Subcutaneous abdominal adipose tissue (tissue), 5 donors: ENCODE results near the gene GPX2.

Experiments
- H3K27ac ChIP-seq: one replicate; pipeline ENCODE4 v1.7.0; 2013; ENCODE audit warnings: low read depth, mild to moderate bottlenecking, inconsistent platforms, low read length, moderate library complexity
- H3K27me3 ChIP-seq, 5 donors: one replicate each; pipeline ENCODE4 v1.7.0; 2013; ENCODE audit warnings: low read length in 5 of 5, inconsistent platforms in 1 of 5; ENCODE audit not compliant: control insufficient read depth in 5 of 5, insufficient read depth in 4 of 5
- H3K36me3 ChIP-seq, 5 donors: one replicate each; pipeline ENCODE4 v1.7.0; 2013; ENCODE audit warnings: low read length in 5 of 5; ENCODE audit not compliant: control insufficient read depth in 5 of 5, insufficient read depth in 5 of 5
- H3K4me1 ChIP-seq, 5 donors: one replicate each; pipeline ENCODE4 v1.7.0; 2013; ENCODE audit warnings: low read length in 5 of 5, mild to moderate bottlenecking in 3 of 5, moderate library complexity in 1 of 5; ENCODE audit not compliant: control insufficient read depth in 5 of 5, insufficient read depth in 5 of 5
- H3K4me3 ChIP-seq, 5 donors: one replicate each; pipeline ENCODE4 v1.7.0; 2013; ENCODE audit warnings: low read length in 5 of 5, low read depth in 1 of 5
- H3K9ac ChIP-seq, 5 donors: one replicate each; pipeline ENCODE4 v1.7.0; 2013; ENCODE audit warnings: low read length in 5 of 5, mild to moderate bottlenecking in 4 of 5, moderate library complexity in 3 of 5
- H3K9me3 ChIP-seq, 5 donors: one replicate each; pipeline ENCODE4 v1.7.0; 2013; ENCODE audit warnings: low read length in 5 of 5; ENCODE audit not compliant: control insufficient read depth in 5 of 5
- donor health status: healthy.
- donor health status: healthy.
- donor health status: healthy.
- donor health status: healthy.
- donor health status: healthy.

The GPX2 gene

GRCh38 chr14:64932231-64932630, 10.3 kb downstream of the GPX2 start:
- Histone ChIP-seq H3K9ac (no peak overlapping the region), H3K9me3 (no peaks in the 10 kb centered on the region), H3K27me3 (no peaks in the 10 kb centered on the region), H3K27ac (no peak overlapping the region), H3K36me3 (peaks cover 30 to 58% (median 42%) of the 10 kb centered on the region in 5 donors), H3K4me3 (no peak overlapping the region), H3K4me1 (peaks cover 0 to 3% (median 0%) of the 10 kb centered on the region in 5 donors)

GRCh38 chr14:64931123-64931522, 11.4 kb downstream of the GPX2 start:
- peaks cover 41 to 68% (median 53%) of the 10 kb centered on the region in 5 donors for H3K36me3 ChIP-seq
- H3K9me3 ChIP-seq = no peaks in the 10 kb centered on the region
- no peak overlapping the region for H3K4me3 ChIP-seq
- no peak overlapping the region for H3K9ac ChIP-seq
- no peaks in the 10 kb centered on the region for H3K4me1 ChIP-seq
- no peaks in the 10 kb centered on the region for H3K27me3 ChIP-seq
- H3K27ac ChIP-seq = no peak overlapping the region

- Histone ChIP-seq H3K27ac (no peak overlapping the region), H3K27me3 (no peaks in the 10 kb centered on the region)
These were observed 12.3 kb downstream of the GPX2 start for GRCh38 chr14:64930085-64930843.

GRCh38 chr14:64929014-64929359, 13.6 kb downstream of the GPX2 start:
- H3K4me1 ChIP-seq = no peaks in the 10 kb centered on the region

More at GRCh38 chr14:64930085-64930843, 12.3 kb downstream of the GPX2 start:
- H3K9ac ChIP-seq = peak overlapping the region in 1 of 5 donors; percentile 34
- peaks cover 43 to 74% (median 49%) of the 10 kb centered on the region in 5 donors for H3K36me3 ChIP-seq
- H3K4me3 ChIP-seq = no peak overlapping the region
- H3K9me3 ChIP-seq = no peaks in the 10 kb centered on the region
- H3K4me1 ChIP-seq = no peaks in the 10 kb centered on the region

GRCh38 chr14:64928239-64929013, 14.1 kb downstream of the GPX2 start:
- Histone ChIP-seq H3K9ac (no peak overlapping the region), H3K27ac (no peak overlapping the region), H3K36me3 (peaks cover 48 to 80% (median 60%) of the 10 kb centered on the region in 5 donors), H3K9me3 (no peaks in the 10 kb centered on the region), H3K4me1 (no peaks in the 10 kb centered on the region), H3K27me3 (no peaks in the 10 kb centered on the region), H3K4me3 (no peak overlapping the region)

More at GRCh38 chr14:64929014-64929359, 13.6 kb downstream of the GPX2 start:
- Histone ChIP-seq H3K4me3 (no peak overlapping the region), H3K27ac (no peak overlapping the region), H3K9ac (no peak overlapping the region), H3K36me3 (peaks cover 51 to 81% (median 60%) of the 10 kb centered on the region in 5 donors), H3K9me3 (no peaks in the 10 kb centered on the region), H3K27me3 (no peaks in the 10 kb centered on the region)

GRCh38 chr14:64927031-64927430, 15.5 kb downstream of the GPX2 start:
- Histone ChIP-seq H3K4me1 (no peaks in the 10 kb centered on the region), H3K9me3 (no peaks in the 10 kb centered on the region), H3K36me3 (peaks cover 41 to 66% (median 46%) of the 10 kb centered on the region in 5 donors), H3K9ac (no peak overlapping the region), H3K27me3 (no peaks in the 10 kb centered on the region), H3K27ac (no peak overlapping the region), H3K4me3 (no peak overlapping the region)

GRCh38 chr14:64926398-64926995, 16.0 kb downstream of the GPX2 start:
- Histone ChIP-seq H3K4me3 (no peak overlapping the region), H3K9ac (no peak overlapping the region), H3K36me3 (peaks cover 38 to 62% (median 45%) of the 10 kb centered on the region in 5 donors), H3K27ac (no peak overlapping the region), H3K4me1 (peaks cover 0 to 3% (median 0%) of the 10 kb centered on the region in 5 donors), H3K27me3 (no peaks in the 10 kb centered on the region), H3K9me3 (no peaks in the 10 kb centered on the region)

- Histone ChIP-seq H3K27ac (no peak overlapping the region), H3K9ac (no peak overlapping the region), H3K27me3 (no peaks in the 10 kb centered on the region), H3K36me3 (peaks cover 26 to 34% (median 30%) of the 10 kb centered on the region in 5 donors), H3K4me1 (peaks cover 0 to 26% (median 5%) of the 10 kb centered on the region in 5 donors), H3K4me3 (no peak overlapping the region), H3K9me3 (no peaks in the 10 kb centered on the region)
These were observed 19.5 kb downstream of the GPX2 start for GRCh38 chr14:64923015-64923414.

GRCh38 chr14:64920465-64920864, 22.1 kb downstream of the GPX2 start:
- peaks cover 8 to 17% (median 14%) of the 10 kb centered on the region in 5 donors for H3K36me3 ChIP-seq
- no peaks in the 10 kb centered on the region for H3K27me3 ChIP-seq
- no peaks in the 10 kb centered on the region for H3K9me3 ChIP-seq
- H3K4me1 ChIP-seq = peaks cover 0 to 31% (median 15%) of the 10 kb centered on the region in 5 donors
- peak overlapping the region in 2 of 5 donors; percentile 1 to 4 for H3K9ac ChIP-seq
- H3K4me3 ChIP-seq = no peak overlapping the region
- peak overlapping the region; percentile 38 for H3K27ac ChIP-seq

- no peak overlapping the region for H3K4me3 ChIP-seq
- no peak overlapping the region for H3K9ac ChIP-seq
- no peaks in the 10 kb centered on the region for H3K9me3 ChIP-seq
- H3K27me3 ChIP-seq = no peaks in the 10 kb centered on the region
- H3K27ac ChIP-seq = peak overlapping the region; percentile 38
- peaks cover 0 to 37% (median 24%) of the 10 kb centered on the region in 5 donors for H3K4me1 ChIP-seq
- peaks cover 4 to 12% (median 7%) of the 10 kb centered on the region in 5 donors for H3K36me3 ChIP-seq
These were observed 22.9 kb downstream of the GPX2 start for GRCh38 chr14:64919618-64920017.
